NCI-H1048 (cell line): Measurements from ENCODE around the gene ADAMTS19.

ENCODE experiments used
- DNase-seq: peaks from one replicate; lab custom pipeline; 2025; lab: John Stamatoyannopoulos, UW

The ADAMTS19 gene

GRCh38 chr5:129687941-129688340, 227.8 kb downstream of the ADAMTS19 start:
- no peak for DNase-seq

- DNase-seq: no peak
Observed at GRCh38 chr5:129689045-129689444, 228.9 kb downstream of the ADAMTS19 start.

- DNase-seq: no peak
Observed at GRCh38 chr5:129691220-129691619, 231.1 kb downstream of the ADAMTS19 start.

- DNase-seq: no peak
Observed at GRCh38 chr5:129696636-129697035, 236.5 kb downstream of the ADAMTS19 start.

GRCh38 chr5:129698661-129699060, 238.6 kb downstream of the ADAMTS19 start:
- DNase-seq: no peak

- DNase-seq: no peak
Observed at GRCh38 chr5:129716235-129716634, 256.1 kb downstream of the ADAMTS19 start.

- no peak for DNase-seq
Observed at GRCh38 chr5:129716651-129717050, 256.6 kb downstream of the ADAMTS19 start.

- no peak for DNase-seq
Observed at GRCh38 chr5:129717751-129718310, 257.7 kb downstream of the ADAMTS19 start.

GRCh38 chr5:129718471-129719090, 258.5 kb downstream of the ADAMTS19 start:
- no peak for DNase-seq

GRCh38 chr5:129724222-129724621, 264.1 kb downstream of the ADAMTS19 start:
- DNase-seq: no peak

GRCh38 chr5:129724647-129725046, 264.5 kb downstream of the ADAMTS19 start:
- no peak for DNase-seq

- no peak for DNase-seq
Observed at GRCh38 chr5:129739773-129740172, 279.7 kb downstream of the ADAMTS19 start.

- no peak for DNase-seq
Observed at GRCh38 chr5:129743541-129744187, 283.6 kb downstream of the ADAMTS19 start.

- DNase-seq: no peak
Observed at GRCh38 chr5:129745997-129746396, 285.9 kb downstream of the ADAMTS19 start.

GRCh38 chr5:129746876-129747275, 286.8 kb downstream of the ADAMTS19 start:
- no peak for DNase-seq

GRCh38 chr5:129747572-129748407, 287.7 kb downstream of the ADAMTS19 start, which contains the start of gene MINAR2:
MINAR2 (plus strand) TSS chr5:129748094; CDS start chr5:129748191, 97 bp downstream.
- DNase-seq: no peak

GRCh38 chr5:129748913-129749880, 289.1 kb downstream of the ADAMTS19 start:
- DNase-seq: no peak

- no peak for DNase-seq
Observed at GRCh38 chr5:129760636-129761325, 300.7 kb downstream of the ADAMTS19 start.

- DNase-seq: no peak
Observed at GRCh38 chr5:129763651-129764050, 303.6 kb downstream of the ADAMTS19 start.

- no peak for DNase-seq
Observed at GRCh38 chr5:129766798-129767197, 306.7 kb downstream of the ADAMTS19 start.

GRCh38 chr5:129767927-129768380, 307.9 kb downstream of the ADAMTS19 start:
- DNase-seq: peak; percentile 76
